Activated CD4-positive, alpha-beta T cell treated with anti-CD3 and anti-CD28 coated beads, Interleukin-2, Interleukin-6, amounts not matched to agents 100 ng/mL and 50 ng/mL, durations not matched to agents 16 hours and 8 hours (primary cell): ENCODE measurements around the gene KMT2B.
"Not testable (repeated sequence)": the region's sequence is repeated elsewhere in the genome, so short reads cannot be mapped to it uniquely, and the experiment has no call there.

Source experiments
- DNase-seq: peaks from one replicate; pipeline ENCODE4 v3.0.0-alpha.2; 2020

Gene KMT2B

DNA sequence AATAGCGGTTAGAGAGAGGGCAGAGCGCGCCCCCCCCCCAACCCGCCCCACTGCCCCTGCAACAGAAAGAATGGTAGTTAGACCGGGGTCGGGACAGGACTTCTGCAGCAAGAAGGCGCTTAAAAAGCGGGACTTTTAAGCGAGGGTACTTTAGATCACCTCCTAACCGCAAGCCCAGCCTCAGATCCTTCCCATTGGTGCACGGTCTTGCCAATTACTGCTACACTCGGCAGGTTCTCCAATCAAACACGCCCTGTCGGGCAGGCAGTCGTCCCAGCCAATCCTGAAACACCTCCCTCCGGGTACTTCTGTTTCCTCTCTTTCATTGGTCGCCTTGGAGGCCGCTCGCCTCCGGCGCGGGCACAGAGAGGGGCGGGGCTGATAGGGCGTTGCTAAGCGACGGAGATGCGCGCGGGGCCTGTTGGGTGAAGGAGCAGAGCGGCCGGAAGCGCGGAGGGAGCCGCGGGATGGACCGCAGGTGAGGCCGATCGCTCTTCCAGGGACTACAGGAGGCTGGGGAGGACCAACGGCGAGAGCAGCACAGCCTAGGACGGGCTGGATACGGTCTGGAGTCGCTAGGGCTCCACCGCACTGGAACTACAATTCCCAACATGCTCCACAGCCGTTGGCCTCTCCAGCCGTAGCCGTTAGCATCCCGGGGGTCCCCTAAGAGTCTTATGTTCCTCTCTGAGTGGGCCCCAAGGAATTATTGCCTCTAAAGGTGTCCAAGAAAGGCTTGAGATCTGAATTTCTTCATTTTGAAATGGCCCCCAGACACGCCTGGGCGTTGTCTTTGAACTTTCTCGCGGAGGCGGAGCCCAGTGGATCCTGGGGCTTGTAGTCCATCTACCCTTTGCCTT is 40.2 kb downstream of the KMT2B start, which contains the start of gene PROSER3:
Gene PROSER3, plus strand, starts transcription at position 428 of the 860 bp plus-strand sequence. Its CDS starts 40 bp downstream, at position 468.
- DNase-seq = peak; percentile 100

DNA sequence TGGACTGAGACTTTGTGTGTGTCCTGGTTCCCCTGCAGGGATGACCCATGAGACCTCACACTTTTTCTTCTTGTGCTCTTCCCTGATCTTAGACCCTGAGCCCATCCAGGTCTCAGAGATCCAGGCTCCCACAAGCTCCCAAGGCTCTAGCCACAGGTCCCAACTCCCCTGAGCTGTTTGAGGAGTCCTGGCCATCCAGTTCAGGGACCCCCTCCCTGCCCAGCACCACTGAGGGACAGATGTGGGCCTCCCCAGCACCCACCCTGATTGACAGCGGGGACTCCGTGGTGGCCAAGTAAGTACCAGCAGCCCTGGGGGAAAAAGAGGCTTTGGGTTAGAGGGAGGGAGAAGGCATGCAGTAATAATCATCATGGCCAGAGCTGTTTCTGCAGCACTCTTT is 41.9 kb downstream of the KMT2B start:
- DNase-seq = no peak

DNA sequence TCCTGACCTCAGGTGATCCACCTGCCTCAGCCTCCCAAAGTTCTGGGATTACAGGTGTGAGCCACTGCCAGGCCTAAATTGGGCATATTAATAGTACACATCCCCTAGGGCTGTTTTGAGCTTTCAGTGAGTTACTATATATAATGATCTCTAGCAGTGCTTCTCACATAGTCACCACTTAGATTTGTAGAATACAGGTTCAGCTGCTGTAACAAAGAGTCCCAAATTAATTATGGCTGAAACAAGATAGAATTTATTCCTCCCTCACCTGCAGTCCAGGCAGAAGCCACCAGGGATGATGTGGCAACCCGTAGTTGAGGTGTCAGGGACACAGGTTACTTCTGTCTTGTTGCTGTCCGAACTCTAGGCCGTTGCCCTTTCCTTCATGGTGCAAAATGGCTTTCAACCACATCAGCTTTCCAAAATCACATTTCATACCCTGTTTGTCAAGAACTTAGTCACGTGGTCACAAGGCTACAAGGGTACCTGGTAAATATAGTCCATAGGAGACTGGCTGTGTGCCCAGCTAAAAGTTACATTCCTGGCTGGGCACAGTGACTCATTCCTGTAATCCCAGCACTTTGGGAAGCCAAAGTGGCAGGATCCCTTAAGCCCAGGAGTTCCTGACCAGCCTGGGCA is 43.0 kb downstream of the KMT2B start:
- DNase-seq = no peak

DNA sequence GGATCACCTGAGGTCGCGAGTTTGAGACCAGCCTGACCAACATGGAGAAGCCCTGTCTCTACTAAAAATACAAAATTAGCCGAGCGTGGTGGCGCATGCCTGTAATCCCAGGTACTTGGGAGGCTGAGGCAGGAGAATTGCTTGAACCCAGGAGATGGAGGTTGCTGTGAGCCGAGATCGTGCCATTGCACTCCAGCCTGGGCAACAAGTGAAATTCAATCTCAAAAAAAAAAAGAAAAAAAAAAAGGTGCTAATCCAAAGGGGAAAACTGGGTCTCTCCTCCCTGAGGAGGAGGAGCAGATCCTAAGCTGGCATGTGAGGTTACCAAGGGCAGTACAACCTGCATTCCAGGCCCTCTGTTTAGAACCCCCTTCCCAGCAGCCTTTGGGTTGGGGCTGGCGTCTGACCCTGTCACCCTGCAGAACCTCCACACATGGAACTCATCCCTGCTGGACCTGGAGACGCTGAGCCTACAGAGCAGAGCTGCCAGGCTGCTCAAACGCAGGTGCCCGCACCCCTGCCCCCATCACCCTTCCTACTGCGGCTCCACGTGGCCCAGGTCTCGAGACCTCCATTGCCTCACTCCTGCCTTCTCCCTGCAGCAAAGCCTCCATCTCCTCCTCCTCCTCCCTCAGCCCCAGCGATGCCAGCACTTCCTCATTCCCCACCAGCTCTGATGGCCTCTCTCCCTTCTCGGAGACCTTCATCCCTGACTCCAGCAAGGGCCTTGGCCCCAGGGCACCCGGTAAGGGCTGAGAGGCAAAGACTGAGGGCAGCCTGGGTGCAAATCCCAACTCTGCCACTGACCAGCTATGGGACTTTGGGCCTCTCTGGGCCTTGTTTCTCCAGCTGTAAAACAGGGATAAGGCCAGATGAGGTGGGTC is 46.9 kb downstream of the KMT2B start:
- no peak for DNase-seq

DNA sequence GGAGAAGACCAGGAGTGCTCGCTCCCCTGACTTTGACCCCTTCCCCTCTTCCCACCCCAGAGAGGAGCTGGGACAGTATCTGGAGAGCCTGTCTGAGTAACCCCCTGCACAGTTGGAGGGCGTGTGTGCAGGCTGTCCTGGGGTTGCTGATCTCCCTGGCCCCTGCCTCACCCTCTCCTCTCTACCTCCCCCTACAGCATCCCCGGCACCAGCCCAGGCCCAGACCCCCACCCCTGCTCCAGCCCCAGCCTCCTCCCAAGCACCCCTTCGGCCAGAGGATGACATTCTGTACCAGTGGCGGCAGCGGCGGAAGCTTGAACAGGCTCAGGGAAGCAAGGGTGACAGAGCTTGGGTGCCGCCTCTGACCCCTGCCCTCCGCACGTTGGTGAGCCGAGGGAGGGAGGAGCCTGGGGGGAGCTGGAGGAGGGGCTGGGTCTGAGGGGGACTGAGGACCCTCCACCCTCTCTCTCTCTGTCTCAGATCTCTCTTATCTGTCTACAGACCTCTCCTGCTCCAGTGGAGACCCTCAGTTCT is 48.8 kb downstream of the KMT2B start:
- no peak for DNase-seq

DNA sequence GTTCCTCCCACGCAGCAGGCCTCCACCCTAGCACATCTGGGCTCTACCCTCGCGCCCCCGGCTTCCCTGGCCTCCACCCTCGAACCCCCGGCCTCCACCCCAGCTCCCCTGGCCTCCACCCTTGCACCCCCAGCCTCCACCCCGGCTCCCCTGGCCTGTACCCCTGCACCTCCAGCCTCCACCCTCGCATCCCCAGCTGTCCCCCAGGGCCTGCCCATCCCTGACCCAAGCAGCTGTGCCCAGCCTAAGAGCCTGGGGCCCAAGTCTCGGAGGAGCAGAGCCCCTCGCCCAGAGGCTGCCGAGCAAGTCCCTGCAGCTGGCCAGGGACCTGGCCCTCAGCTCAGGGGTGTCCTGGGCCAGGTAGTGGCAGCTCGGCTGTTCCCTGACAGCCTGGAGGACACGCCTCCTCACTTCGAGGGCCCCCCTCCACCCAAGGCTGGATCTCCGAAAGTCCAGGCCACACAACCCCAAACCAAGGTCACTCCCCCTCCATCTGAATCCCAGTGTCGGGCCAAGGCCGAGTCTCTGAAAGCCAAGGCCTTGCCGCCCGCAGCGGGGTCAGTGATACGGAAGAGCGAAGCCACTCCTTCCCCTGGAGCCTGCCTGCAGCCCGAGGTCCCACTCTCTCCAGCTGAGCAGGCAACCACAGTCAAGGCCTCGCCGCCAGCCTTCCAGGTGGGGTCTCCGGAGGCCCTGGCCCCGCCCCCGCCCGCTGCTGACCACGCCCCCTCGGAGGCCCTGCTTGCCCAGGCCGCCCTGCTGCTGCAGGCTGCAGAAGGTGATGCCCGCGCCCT is 49.7 kb downstream of the KMT2B start:
- DNase-seq = no peak

DNA sequence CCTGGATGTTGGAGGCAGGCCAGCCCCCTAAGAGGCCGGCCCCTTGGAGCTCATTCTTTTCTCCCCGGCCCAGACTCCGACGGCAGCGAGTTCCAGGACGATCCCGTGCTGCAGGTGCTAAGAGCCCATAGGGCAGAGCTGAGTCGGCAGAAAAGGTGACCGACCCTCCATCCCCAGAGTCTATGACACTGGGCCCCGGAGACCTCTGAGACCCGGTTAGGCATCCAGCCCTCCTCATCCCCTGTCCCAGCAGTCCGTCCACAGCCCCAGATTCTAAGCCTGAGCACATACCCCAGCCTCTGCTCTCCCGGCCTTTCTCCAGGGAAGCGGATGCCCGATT is 50.2 kb downstream of the KMT2B start:
- DNase-seq = no peak

DNA sequence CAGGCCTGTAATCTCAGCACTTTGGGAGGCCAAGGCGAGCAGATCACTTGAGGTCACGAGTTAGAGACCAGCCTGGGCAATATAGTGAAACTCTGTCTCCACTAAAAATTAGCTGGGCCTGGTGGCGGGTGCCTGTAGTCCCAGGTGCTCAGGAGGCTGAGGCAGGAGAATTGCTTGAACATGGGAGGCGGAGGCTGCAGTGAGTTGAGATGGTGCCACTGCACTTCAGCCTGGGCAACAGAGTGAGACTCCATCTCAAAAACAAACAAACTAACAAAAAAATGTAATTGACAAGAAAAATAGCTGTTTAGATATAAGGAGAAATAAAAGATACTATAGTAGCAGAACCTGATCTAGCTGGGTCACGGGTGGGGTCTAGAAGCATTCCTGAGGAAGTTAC is 54.6 kb downstream of the KMT2B start:
- not testable (repeated sequence) for DNase-seq

DNA sequence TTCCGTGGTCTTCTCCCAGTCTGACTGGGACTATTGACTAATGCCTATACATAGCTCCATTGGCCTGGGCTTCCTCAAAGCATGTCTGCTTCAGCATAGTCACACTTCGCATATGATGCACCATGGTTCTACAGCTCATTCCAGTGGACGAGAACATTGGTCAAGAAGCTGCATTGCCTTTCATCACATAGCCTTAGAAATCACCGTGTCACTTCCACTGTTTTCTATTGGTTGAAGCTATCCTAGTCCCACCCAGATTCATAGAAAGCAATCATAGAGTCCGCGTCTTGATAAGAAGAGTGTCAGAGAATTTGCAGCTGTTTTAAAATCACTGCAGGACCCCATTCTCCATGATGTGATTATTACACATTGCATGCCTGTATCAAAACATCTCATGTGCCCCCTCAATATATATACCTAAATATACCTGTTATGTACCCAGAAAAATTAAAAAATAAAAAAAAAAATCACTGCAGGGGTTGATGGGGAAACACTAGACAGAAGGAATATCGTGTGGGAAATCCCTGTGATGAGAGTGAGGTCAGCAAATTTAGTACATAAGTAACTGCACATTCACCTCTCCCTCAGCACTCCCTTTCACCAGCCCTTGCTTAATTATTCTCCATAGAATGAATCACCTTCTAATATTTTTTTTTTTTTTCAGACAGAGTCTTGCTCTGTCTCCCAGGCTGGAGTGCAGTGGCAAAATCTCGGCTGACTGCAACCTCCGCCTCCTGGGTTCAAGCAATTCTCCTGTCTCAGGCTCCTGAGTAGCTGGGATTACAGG is 55.4 kb downstream of the KMT2B start:
- no peak for DNase-seq

DNA sequence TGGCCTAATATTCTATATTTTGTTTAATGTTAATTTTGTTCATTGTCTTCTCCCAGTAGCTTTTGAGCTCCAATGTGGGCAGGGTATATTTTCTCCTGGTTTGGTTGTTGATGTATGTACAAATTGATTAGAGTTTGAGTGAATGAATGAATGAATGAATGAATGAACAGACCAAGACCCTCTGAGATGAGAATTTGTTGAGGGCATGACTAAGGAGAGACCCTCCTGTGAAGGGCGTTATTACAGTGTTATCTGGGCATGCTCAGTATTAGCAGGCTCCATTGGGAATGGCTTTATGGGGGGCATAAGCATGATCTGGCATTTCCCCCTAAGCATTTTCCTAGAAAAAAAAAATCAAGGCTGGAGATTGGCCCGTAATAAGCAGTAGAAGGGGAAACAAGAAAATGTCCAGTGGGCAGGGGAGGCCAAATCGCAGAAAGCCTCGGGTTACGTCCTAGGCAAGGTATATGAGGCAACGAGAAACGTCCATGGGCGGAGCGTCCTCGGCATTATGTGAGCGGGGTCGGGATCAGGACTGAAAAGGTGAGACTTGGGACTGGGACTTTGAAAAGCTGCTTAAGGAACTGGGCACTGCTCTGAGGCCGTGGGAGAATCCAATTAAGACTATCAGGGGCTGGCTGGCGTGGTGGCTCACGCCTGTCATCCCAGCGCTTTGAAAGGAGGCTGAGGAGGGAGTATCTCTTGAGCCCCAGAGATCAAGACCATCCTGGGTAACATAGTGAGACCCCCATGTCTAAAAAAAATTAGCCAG is 56.7 kb downstream of the KMT2B start:
- no peak for DNase-seq

DNA sequence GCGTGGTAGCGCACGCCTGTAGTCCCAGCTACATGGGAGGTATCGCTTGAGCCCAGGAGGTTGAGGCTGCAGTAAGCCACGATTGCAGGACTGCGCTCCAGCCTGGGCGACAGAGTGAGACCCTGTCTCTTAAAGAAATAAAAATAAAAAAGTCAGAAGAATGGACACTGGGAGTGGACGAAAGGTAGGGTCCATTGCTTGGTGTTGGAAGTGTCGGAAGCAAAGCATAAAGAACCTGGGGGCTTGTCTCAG is 57.2 kb downstream of the KMT2B start:
- DNase-seq = no peak

DNA sequence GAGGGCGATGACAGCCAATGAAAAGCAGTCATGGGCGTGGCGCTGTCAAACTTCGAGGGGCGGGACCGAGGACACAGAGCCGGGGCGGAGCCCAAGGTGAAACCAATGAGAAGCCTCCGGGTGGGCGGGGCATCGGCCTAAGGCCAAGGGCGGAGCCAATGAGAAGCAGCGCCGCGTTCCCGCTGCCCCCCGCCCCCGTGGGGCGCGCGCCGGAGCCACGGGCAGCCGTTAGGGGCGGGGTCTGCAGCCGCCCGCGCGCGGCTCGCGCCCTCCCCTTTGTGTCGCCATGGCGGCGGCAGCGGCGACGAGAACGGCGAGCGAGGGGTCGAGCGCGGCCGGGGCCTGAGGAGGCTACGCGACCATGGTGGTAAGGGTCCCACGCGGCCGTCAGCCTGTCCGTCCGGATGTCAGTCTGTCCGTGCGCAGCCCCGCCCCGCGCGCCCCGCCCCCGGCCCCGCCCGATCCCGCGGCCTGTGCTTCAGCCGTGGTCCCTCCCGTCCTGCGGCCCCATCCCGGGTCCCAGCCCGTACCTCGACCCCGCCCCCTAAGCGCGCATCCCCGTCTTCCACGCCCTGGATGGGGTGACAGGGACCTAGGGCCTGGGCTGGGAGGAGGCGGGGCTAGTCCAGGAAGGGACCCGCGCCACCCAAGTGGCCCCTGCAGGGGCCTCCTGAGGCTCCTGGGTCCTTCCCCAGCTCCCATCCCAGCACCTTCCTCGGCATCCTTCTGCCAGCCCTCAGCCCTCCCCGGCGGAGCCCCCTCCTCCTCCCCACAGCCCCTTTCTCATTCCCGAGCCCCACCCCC is 57.7 kb downstream of the KMT2B start, which contains the start of gene ARHGAP33:
Gene ARHGAP33, plus strand, starts transcription at position 267 of the 804 bp plus-strand sequence. Its CDS starts 95 bp downstream, at position 362.
- DNase-seq = peak; percentile 99

DNA sequence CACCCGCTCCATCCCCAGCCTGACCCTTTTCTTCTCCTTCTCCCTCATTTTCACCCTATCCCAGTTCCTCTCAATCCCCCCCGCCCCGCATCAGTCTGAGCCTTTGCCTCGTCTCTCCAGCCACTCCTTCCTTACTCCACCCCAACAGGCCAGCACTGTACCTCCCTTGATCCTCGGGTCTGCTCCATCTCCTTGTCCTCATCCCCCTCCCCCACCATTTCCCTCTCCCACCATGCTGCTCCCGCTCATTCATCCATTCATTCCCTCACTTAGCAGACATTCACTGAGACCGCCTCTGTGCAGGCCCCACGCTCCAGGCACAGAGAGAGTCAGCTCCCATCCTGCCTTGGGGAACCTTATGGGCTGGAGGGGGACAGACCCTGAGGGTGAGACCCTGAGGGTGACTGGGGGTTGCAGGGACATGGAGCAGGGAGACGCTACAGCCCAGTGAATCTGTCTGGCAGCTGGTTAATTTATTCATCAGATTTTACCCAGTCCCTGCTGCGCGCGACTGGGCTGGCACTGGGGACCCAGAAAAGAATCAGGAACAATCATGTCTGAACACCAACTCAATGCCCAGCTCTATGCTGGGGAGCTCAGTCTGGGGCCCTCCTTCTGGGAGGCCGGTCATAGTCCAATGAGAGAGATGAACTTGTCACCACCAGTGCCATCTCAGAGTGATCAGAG is 58.4 kb downstream of the KMT2B start:
- no peak for DNase-seq

DNA sequence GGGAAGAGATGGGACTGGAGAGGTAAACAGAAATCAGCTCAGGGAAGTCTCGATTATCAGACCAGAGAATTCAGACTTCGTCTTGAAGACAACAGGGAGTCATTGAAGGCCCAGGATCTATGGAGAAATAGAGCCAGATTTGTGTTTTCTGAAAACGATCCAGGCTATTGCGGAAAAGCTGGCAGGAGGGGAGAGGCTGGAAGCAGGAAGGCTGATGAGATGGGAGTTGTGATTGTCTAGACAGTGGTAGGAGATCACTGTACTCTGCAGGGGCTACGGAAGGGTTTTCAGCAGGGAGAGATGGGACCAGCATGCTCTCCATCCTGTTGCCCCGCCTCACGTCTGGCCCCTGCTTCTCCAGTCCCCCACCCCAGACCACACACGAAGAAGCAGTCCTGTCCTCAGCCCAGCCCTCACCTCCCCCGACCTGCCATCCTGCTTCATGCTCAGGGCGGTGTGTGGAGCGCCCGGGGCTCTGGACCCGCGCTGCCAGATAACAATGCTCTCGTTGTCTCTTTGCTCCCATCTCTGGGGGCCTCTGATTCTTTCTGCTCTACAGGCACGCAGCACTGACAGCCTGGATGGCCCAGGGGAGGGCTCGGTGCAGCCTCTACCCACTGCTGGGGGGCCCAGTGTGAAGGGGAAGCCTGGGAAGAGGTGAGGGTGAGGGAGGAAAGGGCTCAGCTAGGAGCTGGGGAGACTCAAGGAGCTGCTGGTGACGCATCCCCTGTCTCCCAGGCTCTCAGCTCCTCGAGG is 59.5 kb downstream of the KMT2B start:
- DNase-seq = no peak

DNA sequence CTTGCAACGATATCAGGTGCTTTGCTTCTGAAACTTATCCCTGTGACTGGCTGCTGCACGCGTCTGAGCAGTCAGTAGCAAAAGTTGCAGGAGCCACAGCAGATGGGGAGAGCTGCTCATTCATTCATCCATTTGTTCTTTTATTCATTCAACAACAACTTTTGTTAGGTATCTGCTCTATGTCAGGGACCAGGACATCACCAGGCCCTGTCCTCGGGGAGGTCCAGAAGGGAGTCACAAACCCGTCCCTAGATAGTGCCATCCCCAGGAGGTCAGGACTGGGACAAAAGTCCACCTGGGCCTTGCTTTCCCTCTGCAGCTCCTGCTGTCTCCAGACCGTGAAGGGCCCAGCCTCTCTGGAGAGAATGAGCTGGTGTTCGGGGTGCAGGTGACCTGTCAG is 60.2 kb downstream of the KMT2B start:
- DNase-seq = no peak

DNA sequence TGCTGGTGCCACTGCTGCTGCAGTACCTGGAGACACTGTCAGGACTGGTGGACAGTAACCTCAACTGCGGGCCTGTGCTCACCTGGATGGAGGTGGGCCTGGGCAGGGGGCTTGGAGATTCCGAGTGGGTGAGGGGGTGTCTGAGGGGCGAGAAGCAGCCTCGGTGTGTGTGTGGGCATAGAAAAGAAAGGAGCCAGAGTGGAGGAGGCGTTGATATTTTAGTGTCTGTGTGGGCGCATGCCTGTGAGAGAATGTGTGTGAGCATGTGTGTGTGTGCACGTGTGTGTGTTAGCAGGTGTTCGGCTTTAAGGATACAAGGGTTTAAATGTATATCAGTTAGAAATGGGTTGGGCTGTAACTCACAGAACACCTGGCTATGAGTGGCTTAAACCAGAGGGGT is 61.2 kb downstream of the KMT2B start:
- DNase-seq = no peak

DNA sequence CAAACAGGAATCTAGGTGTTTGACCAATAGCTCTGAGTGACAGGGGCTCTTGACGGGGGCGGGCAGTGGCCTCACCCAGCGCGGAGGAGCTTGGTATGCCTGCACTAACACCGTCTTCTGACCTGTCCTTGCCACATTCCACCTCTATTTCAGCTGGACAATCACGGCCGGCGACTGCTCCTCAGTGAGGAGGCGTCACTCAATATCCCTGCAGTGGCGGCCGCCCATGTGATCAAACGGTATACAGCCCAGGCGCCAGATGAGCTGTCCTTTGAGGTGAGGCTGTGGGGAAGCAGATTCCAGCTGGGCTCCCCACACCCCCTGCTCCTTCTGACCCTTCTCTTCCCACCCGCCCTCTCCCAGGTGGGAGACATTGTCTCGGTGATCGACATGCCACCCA is 62.3 kb downstream of the KMT2B start:
- DNase-seq = no peak

DNA sequence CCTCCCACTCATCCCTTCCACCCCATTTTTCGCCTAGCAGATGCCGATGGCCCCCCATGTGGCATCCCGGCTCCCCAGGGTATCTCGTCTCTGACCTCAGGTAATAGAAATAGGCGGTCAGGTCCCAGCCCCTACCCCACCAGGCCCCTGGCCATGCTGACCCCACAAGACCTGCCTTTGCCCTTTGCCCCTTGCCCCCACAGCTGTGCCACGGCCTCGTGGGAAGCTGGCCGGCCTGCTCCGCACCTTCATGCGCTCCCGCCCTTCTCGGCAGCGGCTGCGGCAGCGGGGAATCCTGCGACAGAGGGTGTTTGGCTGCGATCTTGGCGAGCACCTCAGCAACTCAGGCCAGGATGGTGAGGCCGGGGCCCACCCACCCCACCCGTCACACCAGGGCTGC is 62.9 kb downstream of the KMT2B start:
- no peak for DNase-seq

DNA sequence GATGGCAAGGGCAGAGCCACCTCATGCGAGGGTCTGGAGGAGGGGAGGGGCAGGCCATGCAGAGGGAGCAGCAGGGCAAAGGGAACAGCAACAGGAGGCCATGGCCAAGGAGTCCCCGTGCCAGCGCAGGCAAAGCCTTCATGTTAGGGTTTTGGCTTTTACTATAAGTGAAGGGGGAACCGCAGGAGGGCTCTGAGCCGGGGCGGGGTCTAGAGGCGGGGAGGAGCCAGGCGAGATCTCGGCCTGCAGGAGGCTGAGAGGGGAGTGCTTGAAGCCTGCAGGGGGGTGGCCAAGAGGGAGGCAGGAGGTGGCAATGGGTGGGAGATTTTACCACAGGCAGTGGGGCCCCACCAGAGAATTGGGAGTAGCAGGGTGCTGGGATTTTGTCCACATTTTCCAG is 63.8 kb downstream of the KMT2B start:
- DNase-seq = no peak
